Fibroblast of lung (primary cell): ENCODE data around the gene GRHL3.

Experiments
- CTCF ChIP-seq, 2 donors: IDR thresholded peaks in 1 of 2; conservative IDR thresholded peaks in 1 of 2; 1 replicate in 1 of 2; 2 replicates in 1 of 2; pipeline ENCODE4 v1.5.1; 2011 to 2012; ENCODE audit warnings: low read length in 2 of 2, control low read depth in 1 of 2, inconsistent platforms in 1 of 2, low read depth in 1 of 2, mild to moderate bottlenecking in 1 of 2
- EZH2 ChIP-seq: IDR thresholded peaks from 2 replicates; pipeline ENCODE4 v1.5.1; 2012; ENCODE audit warnings: low read length, control low read depth, mild to moderate bottlenecking; ENCODE audit errors: missing control alignments

GRCh38 chr1:24385160-24385940, 66.2 kb downstream of the GRHL3 start:
- TF ChIP-seq CTCF (conservative IDR thresholded peaks at IDR 0.05 in 1 of 2, IDR thresholded peaks at IDR 0.05 in 1 of 2; ENCODE audit: low read depth in 1 of 2, low read length in 2 of 2) (peak; percentile 23 to 36), EZH2 (no peak)
